HepG2 (cell line): Measurements from ENCODE around the gene BICDL1. TPM values are rescaled to one million over a fixed set of nuclear protein-coding genes. Genes with fewer than 3 reads are reported as not detected.

Experiments
- ATAC-seq: fragments of 200-7000 bp; cut with Tn5 transposase; 3 replicates; pipeline ENCODE4 v1.9.1; 2020; ENCODE audit warnings: mild to moderate bottlenecking, moderate library complexity
- BruUV-seq: library from RNA; stranded (reverse); fragments of 400-500 nt; replicated peaks from 2 replicates; lab custom pipeline; 2021; lab: Mats Ljungman, UMichigan
- CTCF ChIA-PET: fragments of 300-600 bp; formaldehyde crosslinking; extraction: SDS; loops from one replicate; lab custom pipeline; 2021; ENCODE audit warnings: low total read pairs, inconsistent platforms, low intra/inter-chr PET ratio; lab: Yijun Ruan, JAX
- POLR2A ChIA-PET: fragments of 350-600 bp; sonication (Branson Sonifier 250); formaldehyde crosslinking; loops from one replicate; lab custom pipeline; 2020; ENCODE audit warnings: antibody characterized with exemption, inconsistent platforms; lab: Yijun Ruan, JAX
- DNase-seq: peaks from one replicate; pipeline ENCODE4 v3.0.0-alpha.2; 2015; ENCODE audit warnings: low spot score
- FAIRE-seq: peaks from 3 replicates; lab custom pipeline; 2011; peaks lifted over from hg19 to GRCh38; lab: Jason Lieb, UNC
- H2AFZ ChIP-seq: one replicate; pipeline ENCODE4 v1.6.1; 2011; ENCODE audit warnings: low read length, inconsistent platforms
- H3K27ac ChIP-seq: fragments of 300-600 bp; 3 replicates; pipeline ENCODE4 v1.8.0; 2011; ENCODE audit warnings: mixed run types, mild to moderate bottlenecking, mixed read lengths, low read length, inconsistent platforms; ENCODE audit not compliant: insufficient read depth; ENCODE audit errors: extremely low read length
- H3K27me3 ChIP-seq, 2 experiments: fragments of 200-600 bp in 1 of 2; 2 replicates in 1 of 2; 3 replicates in 1 of 2; pipeline versions ENCODE4 v1.6.0 to v1.8.0; 2011; ENCODE audit warnings: low read length in 2 of 2, mild to moderate bottlenecking in 2 of 2, moderate library complexity in 2 of 2, inconsistent platforms in 1 of 2; ENCODE audit not compliant: insufficient read depth in 2 of 2, control insufficient read depth in 1 of 2
- H3K36me3 ChIP-seq, 2 experiments: fragments of 200-600 bp in 1 of 2; replicated peaks in 1 of 2; 2 replicates in 1 of 2; 3 replicates in 1 of 2; pipeline versions ENCODE4 v1.5.1 to v1.8.0; 2011; ENCODE audit warnings: low read length in 2 of 2, inconsistent platforms in 1 of 2; ENCODE audit not compliant: insufficient read depth in 2 of 2, control insufficient read depth in 1 of 2
- H3K4me1 ChIP-seq: 2 replicates; pipeline ENCODE4 v1.5.1; 2012; ENCODE audit warnings: low read length, inconsistent platforms; ENCODE audit not compliant: insufficient read depth
- H3K4me2 ChIP-seq: 2 replicates; pipeline ENCODE4 v1.6.0; 2011; ENCODE audit warnings: low read depth, low read length, inconsistent platforms
- H3K4me3 ChIP-seq, 3 experiments: fragments of 200-600 bp in 1 of 3; sonication (generic), shearing (Covaris generic) in 1 of 3; replicated peaks in 1 of 3; 2 replicates each; pipeline ENCODE4 v1.5.1; 2011 to 2016; ENCODE audit warnings: low read length in 3 of 3, inconsistent platforms in 2 of 3, low read depth in 2 of 3, mild to moderate bottlenecking in 2 of 3, control low read depth in 1 of 3, mixed read lengths in 1 of 3; ENCODE audit not compliant: insufficient read depth in 1 of 3
- H3K79me2 ChIP-seq: one replicate; pipeline ENCODE4 v1.6.1; 2011; ENCODE audit warnings: low read length, inconsistent platforms; ENCODE audit not compliant: insufficient read depth
- H3K9ac ChIP-seq: 2 replicates; pipeline ENCODE4 v1.6.0; 2011; ENCODE audit warnings: mild to moderate bottlenecking, low read depth, low read length, inconsistent platforms; ENCODE audit not compliant: insufficient read depth
- H3K9me3 ChIP-seq: 2 replicates; pipeline ENCODE4 v1.5.1; 2012; ENCODE audit warnings: mild to moderate bottlenecking, low read length
- H4K20me1 ChIP-seq: 2 replicates; pipeline ENCODE4 v1.6.0; 2011; ENCODE audit warnings: inconsistent platforms, mild to moderate bottlenecking, low read length, moderate library complexity; ENCODE audit not compliant: insufficient read depth
- HMG20A ChIP-seq: IDR thresholded peaks from 2 replicates; pipeline ENCODE4 v1.6.1; 2016; ENCODE audit warnings: borderline replicate concordance
- KLF16 ChIP-seq, 2 experiments: sonication (generic) in 1 of 2; formaldehyde crosslinking in 1 of 2; IDR thresholded peaks; 2 replicates each; pipeline versions ENCODE4 v1.6.1 to v1.8.0; 2016 to 2023; ENCODE audit warnings: missing genetic modification reagents in 2 of 2, missing compliant biosample characterization in 1 of 2
- NFKBIZ ChIP-seq: IDR thresholded peaks from 2 replicates; pipeline ENCODE4 v1.6.1; 2018; ENCODE audit warnings: missing genetic modification reagents, missing compliant biosample characterization
- NFYB ChIP-seq: sonication (generic); formaldehyde crosslinking; IDR thresholded peaks from 2 replicates; pipeline ENCODE4 v1.4.0; 2020; ENCODE audit warnings: missing genetic modification reagents
- REPIN1 ChIP-seq: sonication (generic); formaldehyde crosslinking; IDR thresholded peaks from 2 replicates; pipeline ENCODE4 v1.8.0; 2022; ENCODE audit warnings: missing genetic modification reagents, low read depth, mild to moderate bottlenecking, borderline replicate concordance
- RERE ChIP-seq: IDR thresholded peaks from 2 replicates; pipeline ENCODE4 v1.6.1; 2016; ENCODE audit warnings: low read depth, missing genetic modification reagents, missing compliant biosample characterization
- TBP ChIP-seq: sonication (generic); formaldehyde crosslinking; IDR thresholded peaks from 2 replicates; pipeline ENCODE4 v1.5.0; 2020; ENCODE audit warnings: missing genetic modification reagents
- ZBTB3 ChIP-seq: sonication (generic); formaldehyde crosslinking; IDR thresholded peaks from 2 replicates; pipeline ENCODE4 v1.4.0; 2020; ENCODE audit warnings: low read depth, mild to moderate bottlenecking, moderate library complexity, missing genetic modification reagents, borderline replicate concordance
- ZNF264 ChIP-seq: sonication (generic); formaldehyde crosslinking; IDR thresholded peaks from 2 replicates; pipeline ENCODE4 v1.4.0; 2020; ENCODE audit warnings: missing genetic modification reagents
- ZNF670 ChIP-seq: sonication (generic); formaldehyde crosslinking; IDR thresholded peaks from 2 replicates; pipeline ENCODE4 v1.8.0; 2022; ENCODE audit warnings: mild to moderate bottlenecking, missing genetic modification reagents, borderline replicate concordance
- WGBS: methylation state at CpG from one replicate; pipeline ENCODE4 v1.1.6; 2017; ENCODE audit warnings: low lambda C conversion rate; 5-methylcytosine and 5-hydroxymethylcytosine counted together
- in situ Hi-C: cut with HindIII; loops from 2 replicates; pipeline ENCODE4 v1.10.0; 2017; ENCODE audit warnings: low pct_unique_long_range_greater_than_20kb; ENCODE audit not compliant: extremely low pct_ligation_motif_present
- intact Hi-C: fragments of 100-400 bp; cut with micrococcal nuclease; formaldehyde crosslinking; loops from one replicate; pipeline ENCODE4 v1.10.0; 2022; ENCODE audit not compliant: unreplicated experiment
- polyA plus RNA-seq, 8 experiments: library from polyadenylated mRNA; depleted of rRNA in 3 of 8; stranded (reverse) in 7 of 8; unstranded in 1 of 8; fragments of >200 nt; fragmentation: Illumina TruSeq in 4 of 8; extraction: Trizol in 4 of 8; gene quantifications; 2 replicates each; pipeline versions ENCODE4 v1.2.1 to v1.2.3, GENCODE V29; 2011 to 2016; ENCODE audit warnings: low read depth in 4 of 8, missing spikeins in 1 of 8, mixed read lengths in 1 of 8; ENCODE audit not compliant: insufficient read depth in 1 of 8
- total RNA-seq, 5 experiments: library from RNA; depleted of rRNA; stranded (reverse); fragments of >200 nt; fragmentation: Illumina TruSeq; extraction: Trizol; gene quantifications; 2 replicates each; pipeline ENCODE4 v1.2.3, GENCODE V29; 2016; ENCODE audit warnings: low read depth in 1 of 5
- TF ChIP-seq, protein P1 (sequence below): sonication (generic); formaldehyde crosslinking; IDR thresholded peaks from 2 replicates; pipeline ENCODE4 v1.4.0; 2020; ENCODE audit warnings: missing genetic modification reagents

BICDL1 gene
- total and polyA plus RNA-seq, 2 of the 13 experiments (the other 11 are each of a cell fraction or from before 2014, with no cell fraction given) = 3.6 to 9.7 TPM

DNA sequence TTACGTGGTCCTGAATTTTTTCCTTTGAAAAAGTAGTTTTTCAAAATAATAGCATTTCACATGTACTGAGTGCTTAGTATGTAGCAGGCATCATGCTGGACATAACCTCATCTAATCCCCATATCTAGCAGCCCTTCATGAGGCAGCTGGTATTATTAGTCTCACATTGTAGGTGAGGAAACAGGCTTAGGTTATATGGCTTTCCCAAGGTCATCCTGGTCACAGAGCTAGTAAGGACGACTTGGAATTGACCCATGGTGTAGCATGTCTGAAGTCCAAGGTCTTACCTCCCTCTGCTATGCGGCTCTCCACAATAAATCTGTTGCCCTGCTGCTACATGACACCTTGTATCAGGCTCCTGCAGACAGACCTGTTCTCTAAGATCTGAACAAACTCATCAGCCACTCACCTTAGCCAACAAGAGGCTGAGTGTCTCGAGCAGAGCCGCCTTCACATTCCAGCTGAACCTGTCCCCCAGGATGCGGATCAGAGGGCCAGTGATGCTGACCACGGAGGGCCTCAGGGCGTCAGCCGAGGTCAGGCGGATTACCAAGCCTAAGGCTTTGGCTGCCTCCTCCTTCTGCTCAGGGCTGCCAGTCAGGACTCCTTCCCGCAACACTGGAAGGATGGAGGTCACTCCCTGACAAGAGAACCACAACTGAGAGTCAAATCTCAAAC, 147.2 kb downstream of the BICDL1 start:
- no peak overlapping the region for H3K4me2 ChIP-seq
- no peaks in the 10 kb centered on the region for H3K4me1 ChIP-seq
- H3K9me3 ChIP-seq = no peaks in the 10 kb centered on the region
- H3K9ac ChIP-seq = no peak overlapping the region
- H4K20me1 ChIP-seq = no peaks in the 10 kb centered on the region
- ATAC-seq (no peak), DNase-seq (no peak), FAIRE-seq (no peak)
- no peaks in the 10 kb centered on the region for H3K79me2 ChIP-seq
- ChIA-PET POLR2A (interaction anchor here (1.3 kb wide), 1 partner anchor 65 kb away, joined by 3 read pairs; the partner anchor contains the start of gene RPLP0), CTCF (no interaction called here)
- intact Hi-C loops (no loop called here), in situ Hi-C loops (no loop called here)
- H3K27me3 ChIP-seq = no peaks in the 10 kb centered on the region
- no peak overlapping the region for H2AFZ ChIP-seq
- peaks cover 75 to 94% of the 10 kb centered on the region in 2 experiments for H3K36me3 ChIP-seq
- H3K27ac ChIP-seq = no peak overlapping the region
- H3K4me3 ChIP-seq = no peak overlapping the region
- BruUV-seq = no TSS peak
- WGBS = 91% methylated on average over 11 of the region's 11 CpGs
- TF ChIP-seq RERE (CRISPR knock-in tag) (no peak), ZNF264 (CRISPR knock-in tag) (no peak), REPIN1 (CRISPR knock-in tag) (no peak), NFKBIZ (CRISPR knock-in tag) (no peak), KLF16 (CRISPR knock-in tag; IDR thresholded peaks at IDR 0.05) (no peak), HMG20A (CRISPR knock-in tag) (no peak), TBP (no peak), ZBTB3 (no peak), ZNF670 (CRISPR knock-in tag) (no peak), NFYB (CRISPR knock-in tag) (no peak)
- TF ChIP-seq, protein P1, sequence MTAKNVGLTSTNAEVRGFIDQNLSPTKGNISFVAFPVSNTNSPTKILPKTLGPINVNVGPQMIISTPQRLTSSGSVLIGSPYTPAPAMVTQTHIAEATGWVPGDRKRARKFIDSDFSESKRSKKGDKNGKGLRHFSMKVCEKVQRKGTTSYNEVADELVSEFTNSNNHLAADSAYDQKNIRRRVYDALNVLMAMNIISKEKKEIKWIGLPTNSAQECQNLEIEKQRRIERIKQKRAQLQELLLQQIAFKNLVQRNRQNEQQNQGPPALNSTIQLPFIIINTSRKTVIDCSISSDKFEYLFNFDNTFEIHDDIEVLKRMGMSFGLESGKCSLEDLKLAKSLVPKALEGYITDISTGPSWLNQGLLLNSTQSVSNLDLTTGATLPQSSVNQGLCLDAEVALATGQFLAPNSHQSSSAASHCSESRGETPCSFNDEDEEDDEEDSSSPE (CRISPR knock-in tag) = no peak
